NCI-H524 treated with DMSO at 0.1 percent for 48 hours (cell line): ENCODE results near the gene CAPZA3.
"Not testable (repeated sequence)": the region's sequence is repeated elsewhere in the genome, so short reads cannot be mapped to it uniquely, and the experiment has no call there.

Experiments used
- DNase-seq: peaks from one replicate; lab custom pipeline; 2025; lab: John Stamatoyannopoulos, UW

CAPZA3 gene

GRCh38 chr12:18737819-18738218 is at the start of gene CAPZA3, which contains the start of gene PLCZ1:
Gene CAPZA3, plus strand, starts transcription at chr12:18738119. Its CDS starts 150 bp downstream, at chr12:18738269.
Gene PLCZ1, minus strand, starts transcription at chr12:18738012. Its CDS starts 641 bp downstream, at chr12:18737371.
- DNase-seq, result no peak

GRCh38 chr12:18689771-18690170 is 48.1 kb upstream of the CAPZA3 start:
- no peak for DNase-seq

- DNase-seq, result no peak
These were observed 47.3 kb upstream of the CAPZA3 start for GRCh38 chr12:18690653-18691052.

GRCh38 chr12:18693986-18694385 is 43.9 kb upstream of the CAPZA3 start:
- not testable (repeated sequence) for DNase-seq

GRCh38 chr12:18696971-18697602 is 40.8 kb upstream of the CAPZA3 start:
- DNase-seq, result no peak

- no peak for DNase-seq
These were observed 37.6 kb upstream of the CAPZA3 start for GRCh38 chr12:18700271-18700670.

- no peak for DNase-seq
These were observed 34.6 kb upstream of the CAPZA3 start for GRCh38 chr12:18703321-18703720.

- no peak for DNase-seq
These were observed 34.0 kb upstream of the CAPZA3 start for GRCh38 chr12:18703911-18704310.

- no peak for DNase-seq
These were observed 31.1 kb upstream of the CAPZA3 start for GRCh38 chr12:18706798-18707197.

- no peak for DNase-seq
These were observed 21.7 kb upstream of the CAPZA3 start for GRCh38 chr12:18716236-18716635.

- no peak for DNase-seq
These were observed 19.5 kb upstream of the CAPZA3 start for GRCh38 chr12:18718462-18718861.

- no peak for DNase-seq
These were observed 17.9 kb upstream of the CAPZA3 start for GRCh38 chr12:18719922-18720510.

- no peak for DNase-seq
These were observed 17.2 kb upstream of the CAPZA3 start for GRCh38 chr12:18720690-18721089.

GRCh38 chr12:18721452-18721851 is 16.5 kb upstream of the CAPZA3 start:
- no peak for DNase-seq

- no peak for DNase-seq
These were observed 14.2 kb upstream of the CAPZA3 start for GRCh38 chr12:18723752-18724151.

GRCh38 chr12:18731156-18731555 is 6.8 kb upstream of the CAPZA3 start:
- DNase-seq, result no peak

GRCh38 chr12:18747895-18748294 is 10.0 kb downstream of the CAPZA3 start:
- DNase-seq, result no peak

- no peak for DNase-seq
These were observed 11.6 kb downstream of the CAPZA3 start for GRCh38 chr12:18749386-18749957.

GRCh38 chr12:18750085-18750484 is 12.2 kb downstream of the CAPZA3 start:
- DNase-seq, result no peak

- DNase-seq, result no peak
These were observed 13.9 kb downstream of the CAPZA3 start for GRCh38 chr12:18751866-18752265.

GRCh38 chr12:18752280-18752920 is 14.5 kb downstream of the CAPZA3 start:
- no peak for DNase-seq

GRCh38 chr12:18752947-18753346 is 15.0 kb downstream of the CAPZA3 start:
- no peak for DNase-seq
